Epithelial cell of proximal tubule (primary cell): ENCODE measurements around the gene CCDC89. TPM values are rescaled to one million over a fixed set of nuclear protein-coding genes. Genes with fewer than 3 reads are reported as not detected.

Source experiments
- DNase-seq: peaks from one replicate; pipeline ENCODE4 v3.0.0-alpha.2; 2011; ENCODE audit warnings: low read depth
- H3K4me3 ChIP-seq: 2 replicates; pipeline ENCODE4 v1.5.1; 2011; ENCODE audit warnings: low read depth, mild to moderate bottlenecking, low read length
- CTCF ChIP-seq: conservative IDR thresholded peaks from 2 replicates; pipeline ENCODE4 v1.5.1; 2012; ENCODE audit warnings: low read depth, mild to moderate bottlenecking, low read length
- total RNA-seq: library from RNA; depleted of rRNA; stranded (reverse); fragments of >200 nt; gene quantifications from 2 replicates; pipeline ENCODE4 v1.2.3, GENCODE V29; 2015

Gene CCDC89
- total RNA-seq, 1 donor from 2014 or later = not detected

DNA sequence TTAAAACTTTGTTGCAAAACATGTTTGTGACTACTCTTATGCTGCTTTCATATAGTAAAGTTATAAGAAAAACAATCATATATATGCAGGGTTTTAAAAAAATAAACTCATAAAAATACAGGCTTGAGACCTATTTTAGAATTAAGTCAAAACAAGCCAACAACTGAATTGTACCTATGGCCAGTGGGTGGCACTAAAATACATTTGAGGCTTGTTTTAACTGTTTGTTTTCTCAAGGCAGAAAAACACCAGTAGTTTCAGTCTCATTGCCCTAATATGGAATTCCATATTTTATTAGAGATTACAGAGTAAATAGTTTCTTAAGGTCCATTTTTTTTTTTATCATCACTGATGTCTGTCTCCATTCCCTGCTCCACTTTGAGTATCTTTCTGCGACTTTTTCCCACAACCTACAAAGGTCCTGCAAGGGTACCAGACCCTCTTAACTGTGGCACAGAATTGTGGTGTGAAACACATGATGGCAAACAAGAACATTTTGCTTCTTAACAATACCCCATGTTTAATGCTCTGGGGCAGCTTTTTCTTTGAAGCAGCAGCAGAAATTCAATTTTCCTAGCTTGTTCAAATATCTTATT lies 8.5 kb upstream of the CCDC89 start:
- peak; percentile 59 for TF ChIP-seq CTCF
- no peak overlapping the region for H3K4me3 ChIP-seq
- no peak for DNase-seq

DNA sequence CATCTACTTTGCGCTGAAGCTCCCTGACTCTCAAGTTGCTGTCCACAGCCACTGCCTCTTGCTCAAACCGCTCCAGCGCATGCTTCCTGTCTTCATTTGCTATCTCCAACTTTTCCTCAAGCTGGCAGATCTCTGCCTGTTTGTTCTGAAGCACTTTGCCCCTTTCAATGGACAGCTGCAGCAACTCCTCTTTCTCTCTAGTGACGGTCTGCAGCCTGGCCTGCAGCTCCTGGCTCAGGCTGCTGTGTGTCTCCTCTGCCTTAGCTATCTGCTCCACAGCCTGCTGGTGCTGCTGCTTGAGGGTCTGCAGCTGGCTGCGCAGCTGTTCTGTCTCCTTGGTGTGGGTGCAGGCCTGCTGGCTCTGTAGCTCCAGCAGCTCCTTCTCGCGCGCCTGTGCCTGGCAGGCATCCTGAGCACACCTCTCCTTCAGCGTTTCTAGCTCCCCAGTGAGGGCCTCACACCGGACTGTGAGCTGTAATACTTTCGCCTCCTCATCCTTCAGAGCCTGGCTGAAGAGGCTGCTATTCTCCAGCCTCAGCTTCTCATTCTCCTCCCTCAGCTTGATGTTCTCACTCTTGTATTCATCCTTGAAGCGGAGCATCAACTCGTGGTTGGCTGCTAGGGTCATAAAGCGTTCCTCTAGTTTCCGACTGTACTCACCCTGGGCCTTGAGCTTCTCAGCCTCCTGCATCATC lies 723 bp downstream of the CCDC89 start:
- H3K4me3 ChIP-seq = peak overlapping the region; percentile 56

GRCh38 chr11:85682330-85683305 lies 3.4 kb downstream of the CCDC89 start:
- no peak for DNase-seq

More for the DNA sequence above, 723 bp downstream of the CCDC89 start:
- TF ChIP-seq CTCF = no peak
- DNase-seq = no peak

GRCh38 chr11:85680897-85681296 lies 5.1 kb downstream of the CCDC89 start:
- H3K4me3 ChIP-seq = no peak overlapping the region
- no peak for TF ChIP-seq CTCF
- DNase-seq = no peak

More at GRCh38 chr11:85682330-85683305, 3.4 kb downstream of the CCDC89 start:
- H3K4me3 ChIP-seq = peak overlapping the region; percentile 76
- TF ChIP-seq CTCF = no peak

GRCh38 chr11:85679576-85679975 lies 6.4 kb downstream of the CCDC89 start:
- no peak for TF ChIP-seq CTCF
- H3K4me3 ChIP-seq = no peak overlapping the region

DNA sequence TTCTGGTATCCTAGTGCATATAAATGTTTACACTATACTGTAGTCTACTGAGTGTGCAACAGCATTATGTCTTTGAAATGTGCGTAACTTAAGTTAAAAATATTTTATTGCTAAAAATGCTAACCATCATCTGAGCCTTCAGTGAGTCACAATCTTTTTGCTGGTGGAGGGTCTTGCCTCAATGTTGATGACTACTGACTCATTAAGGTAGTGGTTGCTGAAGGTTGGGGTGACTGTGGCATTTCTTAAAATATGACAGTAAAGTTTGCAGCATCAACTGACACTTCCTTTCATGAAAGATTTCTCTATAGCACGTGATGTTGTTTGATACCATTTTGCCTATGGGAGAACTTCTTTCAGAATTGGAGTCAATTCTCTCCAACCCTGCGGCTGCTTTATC lies 12.6 kb downstream of the CCDC89 start:
- no peak for TF ChIP-seq CTCF
- DNase-seq = no peak
- no peak overlapping the region for H3K4me3 ChIP-seq

More at GRCh38 chr11:85679576-85679975, 6.4 kb downstream of the CCDC89 start:
- no peak for DNase-seq
